GM12873 (cell line): Measurements from ENCODE around the gene OR5AS1.

Source experiments
- TF ChIP-seq, protein P1 (sequence below): IDR thresholded peaks from 2 replicates; pipeline ENCODE4 v1.5.1; 2012; ENCODE audit warnings: low read depth, mild to moderate bottlenecking, moderate library complexity, low read length, control low read depth; ENCODE audit not compliant: insufficient read depth; ENCODE audit errors: missing control alignments

The OR5AS1 gene

GRCh38 chr11:56027354-56027753 is at the start of gene OR5AS1:
Gene OR5AS1 (plus strand): TSS chr11:56027654. CDS start chr11:56030419, 2,765 bp downstream.
- TF ChIP-seq, protein P1, sequence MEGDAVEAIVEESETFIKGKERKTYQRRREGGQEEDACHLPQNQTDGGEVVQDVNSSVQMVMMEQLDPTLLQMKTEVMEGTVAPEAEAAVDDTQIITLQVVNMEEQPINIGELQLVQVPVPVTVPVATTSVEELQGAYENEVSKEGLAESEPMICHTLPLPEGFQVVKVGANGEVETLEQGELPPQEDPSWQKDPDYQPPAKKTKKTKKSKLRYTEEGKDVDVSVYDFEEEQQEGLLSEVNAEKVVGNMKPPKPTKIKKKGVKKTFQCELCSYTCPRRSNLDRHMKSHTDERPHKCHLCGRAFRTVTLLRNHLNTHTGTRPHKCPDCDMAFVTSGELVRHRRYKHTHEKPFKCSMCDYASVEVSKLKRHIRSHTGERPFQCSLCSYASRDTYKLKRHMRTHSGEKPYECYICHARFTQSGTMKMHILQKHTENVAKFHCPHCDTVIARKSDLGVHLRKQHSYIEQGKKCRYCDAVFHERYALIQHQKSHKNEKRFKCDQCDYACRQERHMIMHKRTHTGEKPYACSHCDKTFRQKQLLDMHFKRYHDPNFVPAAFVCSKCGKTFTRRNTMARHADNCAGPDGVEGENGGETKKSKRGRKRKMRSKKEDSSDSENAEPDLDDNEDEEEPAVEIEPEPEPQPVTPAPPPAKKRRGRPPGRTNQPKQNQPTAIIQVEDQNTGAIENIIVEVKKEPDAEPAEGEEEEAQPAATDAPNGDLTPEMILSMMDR = no peak

- TF ChIP-seq, protein P1 = no peak
These were observed 32.9 kb upstream of the OR5AS1 start, which contains the start of gene OR5F1 for GRCh38 chr11:55994525-55994924. Gene OR5F1 (minus strand): TSS chr11:55994625. CDS start chr11:55994625, 0 bp downstream.

DNA sequence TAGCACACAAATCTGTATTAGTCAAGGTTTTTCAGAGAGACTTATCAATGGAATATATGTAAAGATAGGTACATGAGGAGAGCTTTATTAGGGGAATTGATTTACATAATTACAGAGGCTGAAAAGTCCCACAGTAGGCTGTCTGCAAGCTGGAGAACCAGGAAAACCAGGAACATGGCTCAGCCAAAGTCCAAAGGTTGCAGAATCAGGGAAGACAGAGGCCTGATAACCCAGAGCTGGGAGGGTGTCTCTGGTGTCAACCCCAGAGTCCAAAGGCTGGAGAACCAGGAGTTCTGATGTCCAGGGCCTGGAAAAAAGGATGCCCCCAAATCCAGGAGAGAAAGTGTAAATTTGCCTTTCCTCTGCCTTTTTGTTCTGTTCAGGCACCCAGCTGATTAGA is 16.7 kb upstream of the OR5AS1 start:
- TF ChIP-seq, protein P1 = no peak

GRCh38 chr11:56013805-56014204 is 13.6 kb upstream of the OR5AS1 start:
- TF ChIP-seq, protein P1 = no peak

DNA sequence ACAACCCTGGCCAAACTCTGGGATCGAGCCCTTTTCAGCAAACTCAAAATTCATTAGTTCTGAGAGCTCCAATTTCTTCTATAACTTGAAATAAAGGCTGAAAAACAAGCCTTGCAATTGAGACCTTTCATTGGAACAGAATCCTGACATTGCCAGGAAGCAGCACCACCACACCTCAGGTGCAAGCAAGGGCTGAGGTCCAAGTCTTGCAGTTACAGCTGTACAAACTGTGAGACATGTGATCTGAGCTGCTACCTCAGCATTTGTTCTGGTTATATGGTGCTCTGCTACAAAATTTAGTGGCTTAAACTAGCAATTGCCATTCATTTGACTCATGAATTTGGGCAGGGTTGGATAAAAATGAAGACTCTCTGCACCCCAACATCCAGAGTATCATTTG is 18.1 kb downstream of the OR5AS1 start:
- TF ChIP-seq, protein P1 = no peak

DNA sequence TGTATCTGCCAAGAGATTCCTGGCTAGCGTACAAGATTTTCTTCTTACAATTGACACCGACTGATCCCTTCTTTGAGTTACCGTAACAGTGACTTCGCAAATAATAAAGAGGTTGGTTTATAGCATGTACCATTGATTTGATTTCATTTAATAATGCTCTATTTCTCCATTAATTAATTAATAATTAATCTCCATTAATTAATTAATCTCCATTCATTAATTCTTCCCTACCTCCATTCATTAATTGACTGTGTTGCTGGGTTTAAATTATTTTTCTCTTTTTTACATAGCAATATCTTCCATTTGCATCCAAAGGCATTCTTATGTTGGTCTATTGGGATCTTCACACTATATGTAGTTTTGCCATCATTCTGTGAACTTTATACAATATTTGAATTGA is 21.0 kb downstream of the OR5AS1 start:
- TF ChIP-seq, protein P1 = no peak

DNA sequence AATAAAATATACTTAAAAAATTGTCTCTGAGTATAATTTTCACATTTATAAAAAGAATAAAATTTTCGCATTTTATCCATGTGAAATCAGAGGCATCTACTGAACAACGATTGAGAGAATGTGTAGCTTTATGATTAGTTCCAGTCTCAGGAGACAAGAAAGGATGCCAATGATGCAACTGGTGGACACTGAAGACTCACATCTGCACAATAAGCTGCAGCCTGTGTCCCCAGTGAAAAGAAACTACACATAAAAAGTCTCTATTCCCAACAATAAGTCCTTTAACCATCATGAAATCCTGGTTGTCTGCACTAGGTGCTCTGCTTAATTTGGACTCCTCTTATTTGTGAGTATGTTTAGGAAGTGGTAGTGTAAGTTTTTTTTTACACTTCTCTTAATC is 22.0 kb downstream of the OR5AS1 start:
- TF ChIP-seq, protein P1 = no peak
